Measurements from ENCODE around the gene IGSF8. TPM values are rescaled to one million over a fixed set of nuclear protein-coding genes. Genes with fewer than 3 reads are reported as not detected.
A peak's percentile ranks its signal among the peaks of the same experiment; 100 is the strongest.

Gene IGSF8
- total RNA-seq, 1 experiment from 2014 or later = 15.8 TPM

DNA sequence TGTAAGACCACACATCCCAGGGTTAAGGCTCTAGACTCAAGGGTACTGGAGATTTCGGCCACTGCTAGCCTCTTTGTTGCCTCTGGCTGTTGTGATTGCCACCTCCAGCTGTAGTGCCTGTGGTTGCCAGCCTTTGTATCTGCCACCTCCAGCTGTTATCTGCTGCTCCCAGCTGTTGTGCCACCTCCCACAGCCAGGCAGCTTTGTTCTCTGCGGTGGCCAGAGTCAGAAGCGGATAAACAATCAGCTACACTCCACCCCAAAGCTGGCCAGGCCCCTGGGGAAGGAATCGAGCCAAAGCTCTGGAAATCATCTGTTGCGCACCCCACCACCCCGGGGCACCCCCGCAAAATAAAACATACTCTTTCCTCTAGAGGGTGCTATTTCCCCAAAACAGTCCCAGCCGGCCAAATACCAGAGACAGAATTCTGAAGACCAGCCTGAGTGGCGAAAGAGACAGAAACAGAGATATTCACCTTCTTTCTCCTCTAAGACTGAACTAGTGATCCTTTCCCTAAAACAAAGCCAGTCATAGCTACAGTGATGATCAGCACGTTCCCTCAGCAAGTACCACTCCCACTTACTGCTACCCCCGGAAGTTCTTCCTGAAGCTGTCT is 51.8 kb downstream of the IGSF8 start:
- Histone ChIP-seq H3K27me3 (ENCODE audit: low read length) (no peaks in the 10 kb centered on the region), H3K4me1 (ENCODE audit: low read length) (peaks cover 4% of the 10 kb centered on the region), H3K9me3 (ENCODE audit: low read length) (no peaks in the 10 kb centered on the region), H3K9ac (ENCODE audit: low read length) (peak overlapping the region; percentile 34; the same call in 1 of the 2 replicates), H3K27ac (ENCODE audit: low read length) (no peak overlapping the region), H4K20me1 (ENCODE audit: insufficient read depth, low read depth, low read length) (no peaks in the 10 kb centered on the region), H3K4me2 (ENCODE audit: low read depth, low read length, poor library complexity, severe bottlenecking) (peak overlapping the region; percentile 63), H3K4me3 (ENCODE audit: low read length) (peak overlapping the region; percentile 34; the same call in 1 of the 2 replicates), H3K36me3 (ENCODE audit: insufficient read depth, low read length) (no peaks in the 10 kb centered on the region), H3K79me2 (ENCODE audit: low read length) (no peaks in the 10 kb centered on the region), H2AFZ (ENCODE audit: low read length) (peak overlapping the region; percentile 36; the same call in 1 of the 2 replicates), H3K9me2 (replicated peaks; ENCODE audit: insufficient read depth, low read length) (no peaks in the 10 kb centered on the region)
- DNase-seq = peak; percentile 79

DNA sequence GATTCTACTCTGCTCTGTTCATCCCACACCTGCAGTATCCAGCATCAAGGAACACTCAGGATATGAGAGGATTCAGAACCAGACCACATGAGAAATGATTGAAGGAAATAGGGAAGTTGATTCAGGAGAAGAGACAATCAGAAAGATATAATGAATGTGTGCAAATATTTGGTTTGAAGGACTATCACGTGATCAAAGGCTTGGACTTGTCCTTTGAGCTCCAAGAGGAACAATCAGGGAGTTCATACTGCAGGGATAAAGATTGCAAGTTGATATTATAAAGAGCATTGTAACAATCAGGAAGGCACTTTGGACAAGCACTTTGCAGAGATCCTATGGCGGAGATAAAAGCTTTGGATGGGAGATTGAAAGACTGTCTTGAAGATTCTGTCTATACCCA is 52.8 kb downstream of the IGSF8 start:
- Histone ChIP-seq H3K36me3 (ENCODE audit: insufficient read depth, low read length) (no peaks in the 10 kb centered on the region), H3K27me3 (ENCODE audit: low read length) (no peaks in the 10 kb centered on the region), H3K9ac (ENCODE audit: low read length) (no peak overlapping the region), H3K79me2 (ENCODE audit: low read length) (no peaks in the 10 kb centered on the region), H2AFZ (ENCODE audit: low read length) (no peak overlapping the region), H3K9me2 (replicated peaks; ENCODE audit: insufficient read depth, low read length) (no peaks in the 10 kb centered on the region), H4K20me1 (ENCODE audit: insufficient read depth, low read depth, low read length) (no peaks in the 10 kb centered on the region), H3K4me1 (ENCODE audit: low read length) (peaks cover 4% of the 10 kb centered on the region), H3K4me3 (ENCODE audit: low read length) (no peak overlapping the region), H3K27ac (ENCODE audit: low read length) (no peak overlapping the region), H3K4me2 (ENCODE audit: low read depth, low read length, poor library complexity, severe bottlenecking) (no peak overlapping the region), H3K9me3 (ENCODE audit: low read length) (no peaks in the 10 kb centered on the region)
- no peak for DNase-seq

- Histone ChIP-seq H3K36me3 (ENCODE audit: insufficient read depth, low read length) (no peaks in the 10 kb centered on the region), H3K4me2 (ENCODE audit: low read depth, low read length, poor library complexity, severe bottlenecking) (no peak overlapping the region), H3K9me3 (ENCODE audit: low read length) (no peaks in the 10 kb centered on the region), H4K20me1 (ENCODE audit: insufficient read depth, low read depth, low read length) (no peaks in the 10 kb centered on the region), H3K4me3 (ENCODE audit: low read length) (no peak overlapping the region), H3K9ac (ENCODE audit: low read length) (no peak overlapping the region), H3K27me3 (ENCODE audit: low read length) (no peaks in the 10 kb centered on the region), H3K9me2 (replicated peaks; ENCODE audit: insufficient read depth, low read length) (no peaks in the 10 kb centered on the region), H3K27ac (ENCODE audit: low read length) (no peak overlapping the region), H3K79me2 (ENCODE audit: low read length) (no peaks in the 10 kb centered on the region), H2AFZ (ENCODE audit: low read length) (no peak overlapping the region), H3K4me1 (ENCODE audit: low read length) (peaks cover 4% of the 10 kb centered on the region)
- no peak for DNase-seq
Measured at GRCh38 chr1:160043543-160043942, 54.9 kb downstream of the IGSF8 start.

Other genes starting within 250 kb of the IGSF8 start
- not detected in 2 replicates for gene VSIG8, start 236.0 kb downstream of the IGSF8 start, total RNA-seq (2014; rRNA removed; shearing (Covaris generic); ENCODE audit: low replicate concordance)
- 1.2 TPM in 1 of 2 replicates, not detected in the other for gene CFAP45, start 198.5 kb downstream of the IGSF8 start, total RNA-seq (2014; rRNA removed; shearing (Covaris generic); ENCODE audit: low replicate concordance)
- 141 and 188 TPM in 2 replicates for gene TAGLN2, start 173.1 kb downstream of the IGSF8 start, total RNA-seq (2014; rRNA removed; shearing (Covaris generic); ENCODE audit: low replicate concordance)
- gene IGSF9, start 153.0 kb downstream of the IGSF8 start, total RNA-seq (2014; rRNA removed; shearing (Covaris generic); ENCODE audit: low replicate concordance) = not detected in 2 replicates
- not detected in 2 replicates for gene SLAMF9, start 144.4 kb downstream of the IGSF8 start, total RNA-seq (2014; rRNA removed; shearing (Covaris generic); ENCODE audit: low replicate concordance)
- gene PIGM, start 66.6 kb downstream of the IGSF8 start, total RNA-seq (2014; rRNA removed; shearing (Covaris generic); ENCODE audit: low replicate concordance) = 3.2 and 6.3 TPM in 2 replicates
- not detected in 2 replicates for gene KCNJ10, start 28.5 kb downstream of the IGSF8 start, total RNA-seq (2014; rRNA removed; shearing (Covaris generic); ENCODE audit: low replicate concordance)
- gene KCNJ9, start 17.1 kb downstream of the IGSF8 start, total RNA-seq (2014; rRNA removed; shearing (Covaris generic); ENCODE audit: low replicate concordance) = not detected in 2 replicates
- not detected in 2 replicates for gene ATP1A2, start 17.1 kb upstream of the IGSF8 start, total RNA-seq (2014; rRNA removed; shearing (Covaris generic); ENCODE audit: low replicate concordance)
- gene ATP1A4, start 53.0 kb upstream of the IGSF8 start, total RNA-seq (2014; rRNA removed; shearing (Covaris generic); ENCODE audit: low replicate concordance) = not detected in 2 replicates
- gene CASQ1, start 92.0 kb upstream of the IGSF8 start, total RNA-seq (2014; rRNA removed; shearing (Covaris generic); ENCODE audit: low replicate concordance) = not detected in 2 replicates
- gene PEA15, start 106.8 kb upstream of the IGSF8 start, total RNA-seq (2014; rRNA removed; shearing (Covaris generic); ENCODE audit: low replicate concordance) = 40.1 and 69.1 TPM in 2 replicates
- gene DCAF8, start 163.9 kb upstream of the IGSF8 start, total RNA-seq (2014; rRNA removed; shearing (Covaris generic); ENCODE audit: low replicate concordance) = 89.7 and 132 TPM in 2 replicates
- gene PEX19, start 186.5 kb upstream of the IGSF8 start, total RNA-seq (2014; rRNA removed; shearing (Covaris generic); ENCODE audit: low replicate concordance) = 27.1 and 29.3 TPM in 2 replicates
- gene COPA, start 244.6 kb upstream of the IGSF8 start, total RNA-seq (2014; rRNA removed; shearing (Covaris generic); ENCODE audit: low replicate concordance) = 107 TPM in 2 replicates
- gene NCSTN, start 244.8 kb upstream of the IGSF8 start, total RNA-seq (2014; rRNA removed; shearing (Covaris generic); ENCODE audit: low replicate concordance) = 76.9 and 79.9 TPM in 2 replicates